Naive B cell (primary cell): ENCODE data around the gene PBX1. TPM values are rescaled to one million over a fixed set of nuclear protein-coding genes. Genes with fewer than 3 reads are reported as not detected.

Experiments
- ATAC-seq, 2 donors: fragments of 150-1000 bp; cut with Tn5 transposase; 2 replicates each; pipeline ENCODE4 v1.10.0; 2021; ENCODE audit warnings: low read depth in 2 of 2, mild to moderate bottlenecking in 2 of 2, moderate library complexity in 2 of 2
- DNase-seq: peaks from one replicate; pipeline ENCODE4 v3.0.0; 2022
- H3K27ac Mint-ChIP-seq, 6 donors: one replicate each; pipeline ENCODE4 v1.8.0; 2020 to 2022; ENCODE audit warnings: mild to moderate bottlenecking in 6 of 6, mixed read lengths in 6 of 6, moderate library complexity in 5 of 6, inconsistent platforms in 2 of 6
- H3K27me3 Mint-ChIP-seq, 3 donors: one replicate each; pipeline ENCODE4 v1.8.0; 2021 to 2022; ENCODE audit warnings: mixed read lengths in 3 of 3, mild to moderate bottlenecking in 1 of 3
- H3K36me3 Mint-ChIP-seq, 2 donors: one replicate each; pipeline ENCODE4 v1.8.0; 2020 to 2022; ENCODE audit warnings: mixed read lengths in 2 of 2, inconsistent platforms in 1 of 2, mild to moderate bottlenecking in 1 of 2
- H3K4me1 Mint-ChIP-seq, 3 donors: one replicate each; pipeline ENCODE4 v1.8.0; 2020 to 2022; ENCODE audit warnings: mixed read lengths in 3 of 3, inconsistent platforms in 1 of 3, mild to moderate bottlenecking in 1 of 3, moderate library complexity in 1 of 3
- H3K4me3 Mint-ChIP-seq, 8 donors: one replicate each; pipeline ENCODE4 v1.8.0; 2020 to 2022; ENCODE audit warnings: mild to moderate bottlenecking in 8 of 8, mixed read lengths in 8 of 8, moderate library complexity in 8 of 8, inconsistent platforms in 2 of 8
- H3K9me3 Mint-ChIP-seq, 7 donors: one replicate each; pipeline ENCODE4 v1.8.0; 2020 to 2022; ENCODE audit warnings: mixed read lengths in 7 of 7, mild to moderate bottlenecking in 5 of 7, inconsistent platforms in 2 of 7, moderate library complexity in 1 of 7
- polyA plus RNA-seq, 6 donors: library from polyadenylated mRNA; unstranded; fragments of 300-500 nt; fragmentation: Illumina TruSeq; gene quantifications; one replicate each; pipeline ENCODE4 v1.2.3, GENCODE V29; 2021; ENCODE audit warnings: low read depth in 6 of 6

PBX1 gene
- polyA plus RNA-seq, 6 donors from 2014 or later = 0.04 to 0.70 (median 0.33) TPM; not detected in 1

DNA sequence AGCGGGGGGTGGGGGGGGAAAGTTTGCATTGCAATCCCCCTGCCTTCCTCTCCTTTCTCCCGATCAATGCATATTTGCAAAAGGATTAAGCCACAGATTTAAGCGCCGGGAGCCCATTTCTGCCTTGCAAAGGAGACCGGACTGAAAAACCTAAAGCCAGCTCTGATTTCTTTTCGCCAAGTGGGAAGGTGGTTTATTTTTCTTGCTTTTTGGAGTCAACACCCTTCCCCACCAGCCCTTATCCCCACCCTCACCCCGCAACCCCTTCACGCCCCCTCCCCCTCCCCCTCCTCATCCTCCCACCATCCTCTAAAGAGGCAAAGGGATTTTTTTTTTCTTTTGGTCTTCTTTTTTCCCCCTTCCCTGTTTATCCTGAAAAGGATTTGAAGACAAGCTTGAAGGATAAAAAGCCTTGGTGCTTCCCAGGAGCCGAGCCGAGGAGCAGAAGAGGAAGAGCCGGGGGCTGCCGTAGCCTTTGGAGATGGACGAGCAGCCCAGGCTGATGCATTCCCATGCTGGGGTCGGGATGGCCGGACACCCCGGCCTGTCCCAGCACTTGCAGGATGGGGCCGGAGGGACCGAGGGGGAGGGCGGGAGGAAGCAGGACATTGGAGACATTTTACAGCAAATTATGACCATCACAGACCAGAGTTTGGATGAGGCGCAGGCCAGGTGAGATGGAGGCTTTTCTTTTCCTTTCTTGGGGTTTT lies 513 bp downstream of the PBX1 start:
- DNase-seq (no peak), ATAC-seq (no peak)
- H3K9me3 Mint-ChIP-seq = peaks cover 0 to 7% (median 0%) of the 10 kb centered on the region in 7 donors
- no peaks in the 10 kb centered on the region for H3K36me3 Mint-ChIP-seq
- no peak overlapping the region for H3K27ac Mint-ChIP-seq
- peaks cover 28 to 42% (median 37%) of the 10 kb centered on the region in 3 donors for H3K27me3 Mint-ChIP-seq
- H3K4me1 Mint-ChIP-seq = peaks cover 11 to 24% (median 21%) of the 10 kb centered on the region in 3 donors
- peak overlapping the region in 7 of 8 donors; percentile 66 to 84 (median 78) for H3K4me3 Mint-ChIP-seq

DNA sequence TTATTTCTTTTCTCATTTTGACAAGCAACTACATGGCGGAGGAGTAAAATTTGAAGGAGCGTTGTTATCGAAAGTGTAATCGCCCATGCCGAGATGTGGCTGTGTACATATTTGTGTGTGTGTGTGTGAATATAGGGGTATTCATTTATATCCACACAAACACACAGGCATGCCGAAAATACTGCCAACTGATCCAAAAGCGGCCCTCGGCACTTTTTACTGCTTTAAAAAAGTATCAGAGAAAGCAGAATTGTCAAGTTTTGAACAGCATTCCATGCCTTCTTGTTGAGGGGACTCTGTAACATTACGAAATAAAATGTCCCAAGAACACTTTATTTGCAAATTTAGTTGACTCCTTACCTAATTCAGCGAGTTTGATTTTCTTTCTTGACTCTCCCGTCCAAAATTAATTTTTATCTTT lies 1.1 kb downstream of the PBX1 start:
- H3K27ac Mint-ChIP-seq = no peak overlapping the region
- H3K27me3 Mint-ChIP-seq = peaks cover 32 to 47% (median 40%) of the 10 kb centered on the region in 3 donors

DNA sequence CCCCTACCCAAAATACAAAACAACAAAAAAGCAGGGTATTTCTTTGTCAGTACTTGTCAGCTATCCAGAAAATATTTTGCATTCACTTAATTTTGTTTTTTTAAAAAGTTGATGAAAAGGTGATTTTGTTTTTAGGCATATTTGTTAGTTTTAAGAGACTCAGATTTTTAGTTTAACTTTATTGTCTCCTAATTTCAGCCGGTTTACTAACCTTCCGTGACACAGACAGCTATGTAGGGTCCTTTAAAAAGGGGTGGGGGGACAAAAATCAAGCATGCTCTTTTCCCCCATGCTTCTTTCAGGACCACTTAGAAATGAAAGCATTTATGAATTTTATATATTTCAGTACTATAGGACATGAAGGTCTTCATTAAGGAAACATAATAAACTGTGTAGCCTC lies 1.6 kb downstream of the PBX1 start:
- Mint-ChIP-seq H3K27ac (no peak overlapping the region), H3K4me1 (peaks cover 11 to 24% (median 21%) of the 10 kb centered on the region in 3 donors)

More for the DNA sequence above, 1.1 kb downstream of the PBX1 start:
- ATAC-seq (no peak), DNase-seq (no peak)
- no peaks in the 10 kb centered on the region for H3K36me3 Mint-ChIP-seq
- peaks cover 0 to 7% (median 0%) of the 10 kb centered on the region in 7 donors for H3K9me3 Mint-ChIP-seq
- H3K4me1 Mint-ChIP-seq = peaks cover 11 to 24% (median 21%) of the 10 kb centered on the region in 3 donors
- peak overlapping the region; percentile 49 to 84 (median 76) for H3K4me3 Mint-ChIP-seq

DNA sequence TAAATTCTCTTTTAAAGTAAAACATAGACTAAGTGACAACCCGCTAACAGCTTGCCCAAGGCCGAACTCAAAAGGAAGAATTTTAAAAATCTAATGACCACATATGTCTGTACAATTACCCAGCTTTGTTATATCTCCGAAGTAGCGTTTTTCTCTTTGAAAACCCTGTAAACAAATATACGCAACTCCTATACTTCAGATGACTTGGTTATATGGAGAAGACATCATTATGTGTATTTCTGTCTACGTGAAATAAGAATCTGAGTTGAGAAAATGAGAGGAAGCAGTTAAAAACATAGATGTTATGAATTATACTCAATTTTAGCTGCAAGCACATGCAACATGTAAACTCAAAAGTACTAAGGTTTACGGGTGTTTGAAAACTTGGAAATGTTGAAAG lies 2.0 kb downstream of the PBX1 start:
- peaks cover 0 to 7% (median 0%) of the 10 kb centered on the region in 7 donors for H3K9me3 Mint-ChIP-seq
- no peak for DNase-seq
- peaks cover 11 to 24% (median 21%) of the 10 kb centered on the region in 3 donors for H3K4me1 Mint-ChIP-seq
- H3K27ac Mint-ChIP-seq = no peak overlapping the region
- peaks cover 32 to 46% (median 39%) of the 10 kb centered on the region in 3 donors for H3K27me3 Mint-ChIP-seq
- H3K4me3 Mint-ChIP-seq = peak overlapping the region in 2 of 8 donors; percentile 55 to 81
- H3K36me3 Mint-ChIP-seq = no peaks in the 10 kb centered on the region
- ATAC-seq = no peak

More for the DNA sequence above, 1.6 kb downstream of the PBX1 start:
- DNase-seq = no peak
- Mint-ChIP-seq H3K36me3 (no peaks in the 10 kb centered on the region), H3K4me3 (peak overlapping the region in 7 of 8 donors; percentile 39 to 84 (median 73)), H3K27me3 (peaks cover 32 to 47% (median 42%) of the 10 kb centered on the region in 3 donors), H3K9me3 (peaks cover 0 to 7% (median 0%) of the 10 kb centered on the region in 7 donors)
- ATAC-seq = no peak

DNA sequence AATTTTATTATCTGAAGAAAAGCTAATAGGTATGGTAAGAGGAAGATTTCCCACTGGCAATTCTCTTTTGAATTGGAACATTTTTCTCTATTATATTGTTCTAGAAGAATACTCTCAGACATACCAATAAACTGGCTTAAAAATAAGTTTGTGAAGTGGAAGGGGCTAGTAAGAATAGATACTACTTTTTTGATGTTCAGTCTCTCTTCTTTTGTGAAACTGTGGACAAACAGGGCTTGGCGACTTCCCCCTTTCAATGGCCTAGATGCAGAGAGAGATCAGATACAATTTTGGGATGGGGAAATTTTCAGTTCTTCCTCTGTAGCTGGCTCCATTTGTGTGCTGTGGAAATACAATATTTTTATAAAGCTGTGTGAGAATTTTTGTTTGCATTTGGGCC lies 2.5 kb downstream of the PBX1 start:
- peaks cover 11 to 24% (median 21%) of the 10 kb centered on the region in 3 donors for H3K4me1 Mint-ChIP-seq
- H3K27ac Mint-ChIP-seq = no peak overlapping the region
- no peak overlapping the region for H3K4me3 Mint-ChIP-seq
- peaks cover 0 to 6% (median 0%) of the 10 kb centered on the region in 7 donors for H3K9me3 Mint-ChIP-seq
- DNase-seq = no peak
- H3K27me3 Mint-ChIP-seq = peaks cover 30 to 41% (median 34%) of the 10 kb centered on the region in 3 donors
- no peaks in the 10 kb centered on the region for H3K36me3 Mint-ChIP-seq
- no peak for ATAC-seq

DNA sequence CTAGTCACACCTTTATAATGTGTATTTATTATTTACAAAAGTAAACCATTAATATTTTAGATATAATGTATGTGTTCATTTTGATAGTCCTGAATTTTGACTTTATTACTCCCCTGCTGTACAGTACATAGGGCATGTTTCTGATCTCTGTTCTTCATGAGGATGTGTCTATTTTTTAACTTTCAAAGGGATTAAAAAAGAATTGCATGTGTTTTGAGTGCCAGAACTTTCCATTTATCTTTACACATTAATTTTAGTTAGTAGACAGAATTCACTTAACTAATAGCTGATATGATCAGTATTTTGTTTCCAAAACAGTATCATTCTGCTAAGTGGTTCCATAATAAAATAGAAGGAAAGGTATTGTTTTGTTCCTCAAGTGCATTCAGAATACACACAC lies 3.1 kb downstream of the PBX1 start:
- Mint-ChIP-seq H3K4me3 (no peak overlapping the region), H3K9me3 (peaks cover 0 to 4% (median 0%) of the 10 kb centered on the region in 7 donors), H3K36me3 (no peaks in the 10 kb centered on the region), H3K4me1 (peaks cover 11 to 24% (median 21%) of the 10 kb centered on the region in 3 donors), H3K27ac (no peak overlapping the region), H3K27me3 (peaks cover 30 to 38% (median 32%) of the 10 kb centered on the region in 3 donors)
- no peak for DNase-seq
- ATAC-seq = no peak

DNA sequence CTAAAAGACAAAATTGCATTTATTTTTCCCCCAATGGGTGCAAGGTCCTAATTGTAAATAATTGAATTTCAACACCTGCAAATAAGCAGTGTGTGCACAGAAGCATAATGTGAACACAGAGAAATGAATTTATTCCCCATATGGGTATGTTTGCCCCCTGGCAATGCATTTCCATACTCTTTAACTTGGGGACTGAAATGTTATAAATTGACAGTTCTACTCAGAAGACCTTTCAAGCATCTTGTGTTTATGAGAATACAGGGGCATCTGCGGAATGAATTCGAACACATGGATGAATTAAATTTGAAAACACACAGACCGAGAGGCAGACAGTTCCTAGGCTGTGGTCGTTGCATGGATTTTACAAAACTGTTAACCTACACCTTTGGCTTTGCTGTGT lies 3.5 kb downstream of the PBX1 start:
- ATAC-seq = no peak

DNA sequence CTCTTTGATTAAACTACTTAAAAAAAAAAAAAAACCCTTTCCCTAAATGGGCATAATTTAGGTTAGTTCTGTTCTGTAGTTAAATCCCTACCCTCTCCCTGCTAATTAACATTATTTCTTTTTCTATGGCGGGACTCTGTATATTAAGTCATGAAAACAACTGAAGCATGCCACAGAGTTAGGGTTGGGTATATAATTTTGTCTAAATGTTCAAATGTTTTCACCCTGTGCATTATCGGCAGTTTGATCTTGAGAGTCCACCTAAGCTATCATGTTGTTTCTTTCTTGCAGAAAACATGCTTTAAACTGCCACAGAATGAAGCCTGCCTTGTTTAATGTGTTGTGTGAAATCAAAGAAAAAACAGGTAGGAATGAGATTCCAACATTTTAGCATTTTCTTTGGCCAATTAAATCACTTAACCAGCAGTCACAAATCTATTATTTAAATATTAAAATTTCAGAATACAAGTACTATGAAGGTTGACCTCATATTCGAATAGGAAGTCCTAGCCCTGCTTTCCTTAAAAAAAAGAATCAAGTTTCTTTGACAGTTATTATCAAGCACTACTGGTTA lies 4.0 kb downstream of the PBX1 start:
- DNase-seq (no peak), ATAC-seq (no peak)
- Mint-ChIP-seq H3K36me3 (no peaks in the 10 kb centered on the region), H3K27ac (no peak overlapping the region), H3K4me1 (peaks cover 11 to 24% (median 20%) of the 10 kb centered on the region in 3 donors), H3K27me3 (peaks cover 22 to 38% (median 25%) of the 10 kb centered on the region in 3 donors), H3K4me3 (no peak overlapping the region), H3K9me3 (peaks cover 0 to 2% (median 0%) of the 10 kb centered on the region in 7 donors)

More for the DNA sequence above, 3.5 kb downstream of the PBX1 start:
- H3K36me3 Mint-ChIP-seq = no peaks in the 10 kb centered on the region
- peaks cover 27 to 38% (median 29%) of the 10 kb centered on the region in 3 donors for H3K27me3 Mint-ChIP-seq
- H3K4me3 Mint-ChIP-seq = no peak overlapping the region
- peaks cover 0 to 4% (median 0%) of the 10 kb centered on the region in 7 donors for H3K9me3 Mint-ChIP-seq
- peaks cover 11 to 24% (median 21%) of the 10 kb centered on the region in 3 donors for H3K4me1 Mint-ChIP-seq
- no peak overlapping the region for H3K27ac Mint-ChIP-seq
- no peak for DNase-seq

DNA sequence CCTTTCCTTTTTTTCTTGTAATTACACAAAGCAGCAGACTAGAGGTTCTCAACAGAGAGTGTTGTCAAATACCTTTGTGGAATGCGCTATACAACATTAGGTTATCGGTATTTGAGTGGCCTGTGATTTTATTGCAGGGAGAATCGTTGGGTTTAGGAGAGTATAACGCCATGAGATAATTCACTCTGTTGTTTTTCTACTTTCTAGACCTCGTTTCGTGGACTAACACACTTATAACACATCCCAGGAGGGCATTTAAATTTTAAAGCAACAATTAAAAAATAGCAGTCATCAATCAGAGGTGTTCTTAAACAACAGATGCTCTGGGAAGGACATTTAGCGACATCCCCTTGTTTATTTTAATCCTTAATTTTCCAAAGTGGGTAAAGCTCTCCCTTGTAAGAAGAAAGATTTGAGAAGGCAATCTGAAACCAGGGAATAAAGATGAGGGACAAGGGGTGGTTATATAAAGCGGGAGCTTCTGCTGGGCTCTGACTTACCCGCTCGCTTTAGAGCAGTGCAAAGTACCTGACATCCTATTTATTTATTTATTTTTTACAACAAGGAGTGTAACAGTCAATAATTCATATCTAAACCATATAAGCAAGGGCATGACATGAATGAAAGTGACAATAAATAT lies 4.9 kb downstream of the PBX1 start:
- Mint-ChIP-seq H3K36me3 (no peaks in the 10 kb centered on the region), H3K4me3 (no peak overlapping the region), H3K4me1 (peaks cover 7 to 19% (median 13%) of the 10 kb centered on the region in 3 donors), H3K27ac (no peak overlapping the region), H3K27me3 (peaks cover 18 to 33% (median 25%) of the 10 kb centered on the region in 3 donors), H3K9me3 (peaks cover 0 to 2% (median 0%) of the 10 kb centered on the region in 7 donors)
- no peak for ATAC-seq
- no peak for DNase-seq

DNA sequence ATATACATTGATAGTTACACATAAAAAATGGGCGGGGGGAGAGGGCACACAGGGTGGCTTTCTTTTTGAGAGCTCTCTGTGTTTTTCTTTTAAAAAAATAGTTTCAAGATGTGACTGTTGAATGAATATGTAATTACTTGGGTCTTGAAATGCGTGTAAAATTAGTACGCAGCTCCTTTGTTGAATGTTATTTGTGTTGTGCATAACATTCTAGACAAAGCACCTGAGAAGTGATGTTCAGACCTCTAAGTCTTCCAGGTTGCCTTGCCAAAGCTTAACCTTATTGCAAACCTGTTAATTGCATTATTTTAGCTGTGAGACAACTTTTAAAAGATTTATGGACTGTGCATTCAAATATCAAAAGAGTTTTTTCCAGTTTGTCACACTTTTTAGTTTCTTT lies 5.4 kb downstream of the PBX1 start:
- no peak overlapping the region for H3K27ac Mint-ChIP-seq
- peaks cover 3 to 17% (median 13%) of the 10 kb centered on the region in 3 donors for H3K4me1 Mint-ChIP-seq
- H3K9me3 Mint-ChIP-seq = peaks cover 0 to 2% (median 0%) of the 10 kb centered on the region in 7 donors
- no peaks in the 10 kb centered on the region for H3K36me3 Mint-ChIP-seq
- no peak overlapping the region for H3K4me3 Mint-ChIP-seq
- H3K27me3 Mint-ChIP-seq = peaks cover 13 to 33% (median 25%) of the 10 kb centered on the region in 3 donors
- DNase-seq (no peak), ATAC-seq (no peak)

DNA sequence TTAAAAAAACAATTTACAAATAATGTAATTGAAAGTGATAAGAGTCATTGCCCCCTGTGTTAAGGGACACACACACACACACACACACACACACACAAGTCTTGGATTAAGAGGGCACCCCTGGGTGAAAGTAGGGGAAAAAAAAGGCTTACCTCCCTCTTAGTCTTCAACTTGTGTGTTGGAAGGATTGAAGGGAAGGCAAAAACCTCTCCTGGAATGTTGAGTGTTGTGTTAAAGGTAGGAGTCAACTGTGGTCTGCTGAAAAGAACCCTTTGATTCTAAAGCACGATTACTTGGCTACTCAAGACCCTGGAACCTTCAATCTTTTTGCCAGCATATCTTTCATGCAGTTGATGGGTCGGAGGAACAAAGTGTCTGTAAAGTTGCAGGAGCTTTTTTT lies 6.4 kb downstream of the PBX1 start:
- H3K36me3 Mint-ChIP-seq = no peaks in the 10 kb centered on the region
- peaks cover 9 to 25% (median 19%) of the 10 kb centered on the region in 3 donors for H3K27me3 Mint-ChIP-seq
- peaks cover 0 to 5% (median 0%) of the 10 kb centered on the region in 7 donors for H3K9me3 Mint-ChIP-seq
- H3K27ac Mint-ChIP-seq = no peak overlapping the region
- DNase-seq = no peak
- H3K4me1 Mint-ChIP-seq = peaks cover 0 to 10% (median 7%) of the 10 kb centered on the region in 3 donors
- H3K4me3 Mint-ChIP-seq = no peak overlapping the region
- no peak for ATAC-seq

DNA sequence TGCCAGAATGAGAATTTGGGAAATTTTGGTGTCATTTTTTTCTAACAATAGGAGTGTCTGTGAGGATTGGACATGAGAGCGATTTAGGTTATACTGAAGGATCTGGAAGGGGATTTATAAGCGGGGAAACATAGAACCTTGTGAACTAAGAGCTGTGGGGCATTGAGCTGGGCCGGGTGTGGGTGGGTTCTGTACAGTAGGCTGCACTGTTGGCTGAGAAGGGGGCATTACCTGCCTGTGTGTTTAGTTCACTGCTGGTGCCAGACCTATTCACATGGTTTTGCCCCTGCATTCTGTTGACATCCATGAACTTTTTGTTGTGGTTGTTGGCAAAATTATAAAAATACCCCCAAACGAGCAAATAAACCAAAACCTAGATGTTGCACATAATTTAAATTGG lies 8.8 kb downstream of the PBX1 start:
- Mint-ChIP-seq H3K4me1 (no peaks in the 10 kb centered on the region), H3K9me3 (peaks cover 0 to 5% (median 0%) of the 10 kb centered on the region in 7 donors), H3K36me3 (peaks cover 0 to 5% of the 10 kb centered on the region in 2 donors), H3K4me3 (no peak overlapping the region), H3K27me3 (peaks cover 5 to 11% (median 8%) of the 10 kb centered on the region in 3 donors), H3K27ac (no peak overlapping the region)
- DNase-seq = no peak
- ATAC-seq = no peak

DNA sequence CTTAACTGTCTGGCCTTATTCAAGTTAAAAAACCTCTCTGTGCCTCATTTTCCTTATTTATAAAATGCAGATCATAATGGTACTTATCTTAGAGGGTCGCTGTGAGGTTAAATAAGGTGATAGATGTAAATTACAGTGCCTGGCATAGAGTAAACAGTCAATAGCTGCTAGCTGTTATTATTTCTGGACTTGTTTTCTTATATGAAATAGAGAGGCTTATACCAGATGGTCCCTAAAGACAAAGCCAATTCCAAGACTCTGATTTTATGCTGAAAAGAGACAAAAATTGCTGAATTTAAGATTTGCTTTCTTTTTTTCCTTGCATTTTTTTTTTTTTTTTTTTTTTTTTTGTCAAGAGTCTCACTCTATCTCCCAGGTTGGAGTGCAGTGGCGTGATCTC lies 10.3 kb downstream of the PBX1 start:
- ATAC-seq (no peak), DNase-seq (no peak)
- H3K27ac Mint-ChIP-seq = no peak overlapping the region
- no peak overlapping the region for H3K4me3 Mint-ChIP-seq
- no peaks in the 10 kb centered on the region for H3K4me1 Mint-ChIP-seq
- H3K27me3 Mint-ChIP-seq = peaks cover 5 to 8% (median 6%) of the 10 kb centered on the region in 3 donors
- peaks cover 0 to 5% (median 0%) of the 10 kb centered on the region in 7 donors for H3K9me3 Mint-ChIP-seq
- peaks cover 0 to 5% of the 10 kb centered on the region in 2 donors for H3K36me3 Mint-ChIP-seq
